Hepatocyte (in vitro differentiated cells): ENCODE measurements around the gene DNASE1. TPM values are rescaled to one million over a fixed set of nuclear protein-coding genes. Genes with fewer than 3 reads are reported as not detected.

Experiments
- DNase-seq: peaks from one replicate; pipeline ENCODE4 v3.0.0-alpha.2; 2016; ENCODE audit warnings: low spot score
- H2AFZ ChIP-seq: fragments of 200-600 bp; sonication (generic); 2 replicates; pipeline ENCODE4 v1.6.0; 2016; ENCODE audit warnings: antibody characterized with exemption, mild to moderate bottlenecking
- H3K27ac ChIP-seq: fragments of 200-600 bp; sonication (generic); 2 replicates; pipeline ENCODE4 v1.5.1; 2016; ENCODE audit warnings: mild to moderate bottlenecking
- H3K27me3 ChIP-seq: fragments of 200-600 bp; sonication (generic); 2 replicates; pipeline ENCODE4 v1.6.1; 2016
- H3K36me3 ChIP-seq: fragments of 200-600 bp; sonication (generic); replicated peaks from 2 replicates; pipeline ENCODE4 v1.5.1; 2016; ENCODE audit warnings: low read depth; ENCODE audit not compliant: insufficient read depth
- H3K4me1 ChIP-seq: fragments of 200-600 bp; sonication (generic); 2 replicates; pipeline ENCODE4 v1.5.1; 2016; ENCODE audit warnings: mild to moderate bottlenecking, moderate library complexity; ENCODE audit not compliant: insufficient read depth
- H3K4me2 ChIP-seq: fragments of 200-600 bp; sonication (generic); 2 replicates; pipeline ENCODE4 v1.6.0; 2016
- H3K4me3 ChIP-seq: fragments of 200-600 bp; sonication (generic); 2 replicates; pipeline ENCODE4 v1.5.1; 2016; ENCODE audit warnings: mild to moderate bottlenecking
- H3K79me2 ChIP-seq: fragments of 200-600 bp; sonication (generic); 2 replicates; pipeline ENCODE4 v1.6.0; 2017; ENCODE audit warnings: mild to moderate bottlenecking
- H3K9me2 ChIP-seq: fragments of 200-600 bp; sonication (generic); replicated peaks from 2 replicates; pipeline ENCODE4 v1.6.0; 2017; ENCODE audit warnings: mild to moderate bottlenecking; ENCODE audit not compliant: insufficient read depth
- H3K9me3 ChIP-seq: fragments of 200-600 bp; sonication (generic); 2 replicates; pipeline ENCODE4 v1.5.1; 2016; ENCODE audit warnings: low read depth, mild to moderate bottlenecking
- H4K20me1 ChIP-seq: fragments of 200-600 bp; sonication (generic); 2 replicates; pipeline ENCODE4 v1.6.0; 2016; ENCODE audit warnings: mild to moderate bottlenecking; ENCODE audit not compliant: insufficient read depth, poor library complexity, severe bottlenecking
- CTCF ChIP-seq: fragments of 200-600 bp; sonication (generic); IDR thresholded peaks from 2 replicates; pipeline ENCODE4 v1.5.1; 2016; ENCODE audit warnings: antibody characterized with exemption, mild to moderate bottlenecking; ENCODE audit not compliant: poor library complexity
- EZH2 ChIP-seq: fragments of 200-600 bp; sonication (generic); IDR thresholded peaks from 2 replicates; pipeline ENCODE4 v1.6.1; 2016; ENCODE audit warnings: antibody characterized with exemption, mild to moderate bottlenecking, borderline replicate concordance
- EZH2phosphoT487 ChIP-seq: fragments of 200-600 bp; sonication (generic); IDR thresholded peaks from one replicate; pipeline ENCODE4 v1.6.1; 2018; ENCODE audit warnings: antibody characterized with exemption, mild to moderate bottlenecking, low read depth, moderate library complexity; ENCODE audit not compliant: unreplicated experiment, severe bottlenecking
- WGBS: methylation state at CpG from one replicate; pipeline ENCODE4 v1.1.6; 2016; ENCODE audit warnings: low lambda C conversion rate; ENCODE audit errors: missing lambda C conversion rate; 5-methylcytosine and 5-hydroxymethylcytosine counted together
- polyA plus RNA-seq: library from polyadenylated mRNA; unstranded; fragments of >200 nt; fragmentation: Nextera tagmentation; extraction: Ambion mirVana; gene quantifications from 2 replicates; pipeline ENCODE4 v1.2.1, GENCODE V29; 2016
- total RNA-seq: library from RNA; depleted of rRNA; stranded (reverse); fragments of >200 nt; gene quantifications from 2 replicates; pipeline ENCODE4 v1.2.3, GENCODE V29; 2014

The DNASE1 gene
- total and polyA plus RNA-seq, 2 experiments from 2014 or later: 284 to 337 TPM

- no peaks in the 10 kb centered on the region for H3K36me3 ChIP-seq
- 74% methylated on average over 13 of the region's 13 CpGs for WGBS
- peak overlapping the region; percentile 72 for H3K4me2 ChIP-seq
- H4K20me1 ChIP-seq: no peaks in the 10 kb centered on the region
- TF ChIP-seq EZH2phosphoT487: no peak
- TF ChIP-seq CTCF: no peak
- TF ChIP-seq EZH2: no peak
- H3K79me2 ChIP-seq: peaks cover 65% of the 10 kb centered on the region
- H3K4me1 ChIP-seq: peaks cover 14% of the 10 kb centered on the region
- no peak overlapping the region for H3K4me3 ChIP-seq
- peak overlapping the region; percentile 97 for H3K27ac ChIP-seq
- H2AFZ ChIP-seq: peak overlapping the region; percentile 23
- DNase-seq: peak; percentile 62
- H3K9me3 ChIP-seq: no peaks in the 10 kb centered on the region
- H3K9me2 ChIP-seq: no peaks in the 10 kb centered on the region
- no peaks in the 10 kb centered on the region for H3K27me3 ChIP-seq
Measured at GRCh38 chr16:3696425-3697218, 42.1 kb downstream of the DNASE1 start.

GRCh38 chr16:3698941-3699340, 44.5 kb downstream of the DNASE1 start:
- TF ChIP-seq CTCF (no peak), EZH2phosphoT487 (no peak), EZH2 (no peak)
- Histone ChIP-seq H3K4me3 (no peak overlapping the region), H3K4me1 (peaks cover 14% of the 10 kb centered on the region), H3K79me2 (peaks cover 53% of the 10 kb centered on the region), H3K4me2 (no peak overlapping the region), H3K27me3 (no peaks in the 10 kb centered on the region), H3K36me3 (no peaks in the 10 kb centered on the region), H3K27ac (no peak overlapping the region), H3K9me2 (no peaks in the 10 kb centered on the region), H4K20me1 (no peaks in the 10 kb centered on the region), H2AFZ (no peak overlapping the region), H3K9me3 (no peaks in the 10 kb centered on the region)
- no peak for DNase-seq
- WGBS: 85% methylated on average over 4 of the region's 4 CpGs

- DNase-seq: no peak
- peaks cover 57% of the 10 kb centered on the region for H3K79me2 ChIP-seq
- WGBS: 91% methylated on average over 4 of the region's 4 CpGs
Measured at GRCh38 chr16:3701531-3701930, 47.0 kb downstream of the DNASE1 start.

More at GRCh38 chr16:3701531-3701930, 47.0 kb downstream of the DNASE1 start:
- Histone ChIP-seq H3K9me3 (no peaks in the 10 kb centered on the region), H2AFZ (no peak overlapping the region), H3K27ac (no peak overlapping the region), H3K9me2 (no peaks in the 10 kb centered on the region), H4K20me1 (no peaks in the 10 kb centered on the region), H3K27me3 (no peaks in the 10 kb centered on the region), H3K4me3 (no peak overlapping the region), H3K36me3 (no peaks in the 10 kb centered on the region), H3K4me2 (no peak overlapping the region), H3K4me1 (peaks cover 2% of the 10 kb centered on the region)
- TF ChIP-seq CTCF (no peak), EZH2 (no peak), EZH2phosphoT487 (no peak)
